Measurements from ENCODE around the gene STAG1.
"Not testable (repeated sequence)": the region's sequence is repeated elsewhere in the genome, so short reads cannot be mapped to it uniquely, and the experiment has no call there.

The STAG1 gene

GRCh38 chr3:136671921-136672320, 80.3 kb downstream of the STAG1 start:
- Histone ChIP-seq H3K36me3 (ENCODE audit: control insufficient read depth, insufficient read depth, low read length) (no peaks in the 10 kb centered on the region), H3K4me1 (peaks cover 4% of the 10 kb centered on the region), H3K79me2 (peaks cover 41% of the 10 kb centered on the region), H3K27me3 (ENCODE audit: control insufficient read depth, insufficient read depth, low read length) (no peaks in the 10 kb centered on the region), H3K27ac (no peak overlapping the region), H3K9me3 (ENCODE audit: control insufficient read depth, low read length) (no peaks in the 10 kb centered on the region), H2AFZ (no peak overlapping the region), H3K4me2 (ENCODE audit: low read length) (no peak overlapping the region), H3K9ac (no peak overlapping the region), H3K4me3 (ENCODE audit: low read depth, low read length) (no peak overlapping the region)
- TF ChIP-seq CTCF (IDR thresholded peaks at IDR 0.05), result no peak

- Histone ChIP-seq H3K4me3 (ENCODE audit: low read depth, low read length) (no peak overlapping the region), H3K9me3 (ENCODE audit: control insufficient read depth, low read length) (no peaks in the 10 kb centered on the region), H3K27ac (no peak overlapping the region), H3K4me2 (ENCODE audit: low read length) (no peak overlapping the region), H3K4me1 (peaks cover 4% of the 10 kb centered on the region), H3K9ac (no peak overlapping the region), H3K27me3 (ENCODE audit: control insufficient read depth, insufficient read depth, low read length) (no peaks in the 10 kb centered on the region), H2AFZ (no peak overlapping the region), H3K36me3 (ENCODE audit: control insufficient read depth, insufficient read depth, low read length) (no peaks in the 10 kb centered on the region), H3K79me2 (peaks cover 42% of the 10 kb centered on the region)
- TF ChIP-seq CTCF (IDR thresholded peaks at IDR 0.05), result no peak
Measured at GRCh38 chr3:136670166-136670565, 82.0 kb downstream of the STAG1 start.

GRCh38 chr3:136667081-136667480, 85.1 kb downstream of the STAG1 start:
- no peak for TF ChIP-seq CTCF (IDR thresholded peaks at IDR 0.05)

GRCh38 chr3:136666301-136666700, 85.9 kb downstream of the STAG1 start:
- not testable (repeated sequence) for H3K36me3 ChIP-seq (ENCODE audit: control insufficient read depth, insufficient read depth, low read length); H3K27me3 ChIP-seq (ENCODE audit: control insufficient read depth, insufficient read depth, low read length); H2AFZ ChIP-seq; H3K4me3 ChIP-seq (ENCODE audit: low read depth, low read length); H3K4me2 ChIP-seq (ENCODE audit: low read length); H3K4me1 ChIP-seq; H3K9ac ChIP-seq; H3K27ac ChIP-seq; H3K9me3 ChIP-seq (ENCODE audit: control insufficient read depth, low read length)
- H3K79me2 ChIP-seq, result peaks cover 47% of the 10 kb centered on the region

More at GRCh38 chr3:136667081-136667480, 85.1 kb downstream of the STAG1 start:
- no peaks in the 10 kb centered on the region for H3K27me3 ChIP-seq (ENCODE audit: control insufficient read depth, insufficient read depth, low read length)
- H3K9ac ChIP-seq, result no peak overlapping the region
- no peaks in the 10 kb centered on the region for H3K36me3 ChIP-seq (ENCODE audit: control insufficient read depth, insufficient read depth, low read length)
- no peak overlapping the region for H3K27ac ChIP-seq
- H3K79me2 ChIP-seq, result peaks cover 46% of the 10 kb centered on the region
- no peak overlapping the region for H3K4me3 ChIP-seq (ENCODE audit: low read depth, low read length)
- no peaks in the 10 kb centered on the region for H3K9me3 ChIP-seq (ENCODE audit: control insufficient read depth, low read length)
- H3K4me2 ChIP-seq (ENCODE audit: low read length), result no peak overlapping the region
- H2AFZ ChIP-seq, result no peak overlapping the region
- H3K4me1 ChIP-seq, result peaks cover 7% of the 10 kb centered on the region

- H3K79me2 ChIP-seq, result peaks cover 34% of the 10 kb centered on the region
- H3K9me3 ChIP-seq (ENCODE audit: control insufficient read depth, low read length), result no peaks in the 10 kb centered on the region
- no peak for TF ChIP-seq CTCF (IDR thresholded peaks at IDR 0.05)
- H3K4me3 ChIP-seq (ENCODE audit: low read depth, low read length), result no peak overlapping the region
- no peaks in the 10 kb centered on the region for H3K36me3 ChIP-seq (ENCODE audit: control insufficient read depth, insufficient read depth, low read length)
- no peak overlapping the region for H3K9ac ChIP-seq
- no peak overlapping the region for H3K4me2 ChIP-seq (ENCODE audit: low read length)
- no peak overlapping the region for H3K27ac ChIP-seq
- no peaks in the 10 kb centered on the region for H3K27me3 ChIP-seq (ENCODE audit: control insufficient read depth, insufficient read depth, low read length)
- H2AFZ ChIP-seq, result no peak overlapping the region
- H3K4me1 ChIP-seq, result peaks cover 5% of the 10 kb centered on the region
Measured at GRCh38 chr3:136664771-136665170, 87.4 kb downstream of the STAG1 start.
